OCI-LY1 (cell line): ENCODE data around the gene TCEAL4.

ENCODE experiments used
- H2AFZ ChIP-seq: fragments of 200-600 bp; sonication (generic), shearing (Covaris generic); 2 replicates; pipeline ENCODE4 v1.6.0; 2014; ENCODE audit warnings: antibody characterized with exemption, mild to moderate bottlenecking, low read length
- H3F3A ChIP-seq: fragments of 200-600 bp; sonication (generic), shearing (Covaris generic); 2 replicates; pipeline ENCODE4 v1.6.0; 2014; ENCODE audit warnings: mild to moderate bottlenecking, antibody characterized with exemption, low read length, moderate library complexity; ENCODE audit not compliant: insufficient read depth
- H3K27ac ChIP-seq: fragments of 200-600 bp; sonication (generic); 2 replicates; pipeline ENCODE4 v1.5.1; 2014; ENCODE audit warnings: low read length, mixed run types, mild to moderate bottlenecking, low read depth; ENCODE audit not compliant: poor library complexity, severe bottlenecking
- H3K27me3 ChIP-seq: fragments of 200-600 bp; sonication (generic); 2 replicates; pipeline ENCODE4 v1.6.0; 2014; ENCODE audit warnings: antibody characterized with exemption, mild to moderate bottlenecking, low read length, moderate library complexity; ENCODE audit not compliant: insufficient read depth
- H3K36me3 ChIP-seq: fragments of 200-600 bp; sonication (generic); 2 replicates; pipeline ENCODE4 v1.6.1; 2014; ENCODE audit warnings: mild to moderate bottlenecking, antibody characterized with exemption, low read length, moderate library complexity, mixed read lengths; ENCODE audit not compliant: insufficient read depth
- H3K4me1 ChIP-seq: fragments of 200-600 bp; sonication (generic); 2 replicates; pipeline ENCODE4 v1.5.1; 2014; ENCODE audit warnings: mild to moderate bottlenecking, low read length, moderate library complexity; ENCODE audit not compliant: insufficient read depth, severe bottlenecking
- H3K4me2 ChIP-seq: fragments of 200-600 bp; sonication (generic), shearing (Covaris generic); 2 replicates; pipeline ENCODE4 v1.6.1; 2014; ENCODE audit warnings: low read length
- H3K4me3 ChIP-seq: fragments of 200-600 bp; sonication (generic); 2 replicates; pipeline ENCODE4 v1.5.1; 2014; ENCODE audit warnings: low read length, low read depth, mild to moderate bottlenecking, mixed read lengths; ENCODE audit not compliant: poor library complexity, severe bottlenecking
- H3K79me2 ChIP-seq: fragments of 200-600 bp; shearing (Covaris generic); 2 replicates; pipeline ENCODE4 v1.6.1; 2016; ENCODE audit warnings: mixed run types, low read length, mixed read lengths; ENCODE audit not compliant: insufficient read depth
- H3K9ac ChIP-seq: fragments of 200-600 bp; sonication (generic), shearing (Covaris generic); 2 replicates; pipeline ENCODE4 v1.6.1; 2014; ENCODE audit warnings: mild to moderate bottlenecking, low read length, mixed read lengths
- H3K9me2 ChIP-seq: fragments of 200-600 bp; sonication (generic), shearing (Covaris generic); 2 replicates; pipeline ENCODE4 v1.6.1; 2014; ENCODE audit warnings: low read depth, mild to moderate bottlenecking, low read length, mixed read lengths
- H3K9me3 ChIP-seq: fragments of 200-600 bp; shearing (Covaris generic); 2 replicates; pipeline ENCODE4 v1.6.1; 2014; ENCODE audit warnings: low read length, mixed read lengths
- H4K20me1 ChIP-seq: fragments of 200-600 bp; sonication (generic), shearing (Covaris generic); 2 replicates; pipeline ENCODE4 v1.6.0; 2016; ENCODE audit warnings: mild to moderate bottlenecking, low read length; ENCODE audit not compliant: insufficient read depth
- EZH2 ChIP-seq: fragments of 200-600 bp; sonication (generic), shearing (Covaris generic); IDR thresholded peaks from 2 replicates; pipeline ENCODE4 v1.8.0; 2017; ENCODE audit warnings: borderline replicate concordance, mixed run types, mild to moderate bottlenecking, antibody characterized with exemption, low read length, moderate library complexity, mixed read lengths
- TF ChIP-seq, protein P1 (sequence below): fragments of 200-600 bp; sonication (generic), shearing (Covaris generic); IDR thresholded peaks from 2 replicates; pipeline ENCODE4 v1.5.1; 2017; ENCODE audit warnings: mild to moderate bottlenecking, antibody characterized with exemption, low read length, moderate library complexity, mixed read lengths

Gene TCEAL4

GRCh38 chrX:103613362-103613890 is 28.1 kb downstream of the TCEAL4 start:
- no peak overlapping the region for H3K4me3 ChIP-seq
- no peaks in the 10 kb centered on the region for H3K79me2 ChIP-seq
- H3K36me3 ChIP-seq, result no peaks in the 10 kb centered on the region
- no peak overlapping the region for H3K27ac ChIP-seq
- H3K9ac ChIP-seq, result no peak overlapping the region
- H2AFZ ChIP-seq, result no peak overlapping the region
- H3K9me3 ChIP-seq, result no peaks in the 10 kb centered on the region
- H3K4me1 ChIP-seq, result no peaks in the 10 kb centered on the region
- no peaks in the 10 kb centered on the region for H3F3A ChIP-seq
- no peaks in the 10 kb centered on the region for H3K9me2 ChIP-seq
- H4K20me1 ChIP-seq, result no peaks in the 10 kb centered on the region
- no peak overlapping the region for H3K4me2 ChIP-seq
- no peaks in the 10 kb centered on the region for H3K27me3 ChIP-seq
- TF ChIP-seq, protein P1, sequence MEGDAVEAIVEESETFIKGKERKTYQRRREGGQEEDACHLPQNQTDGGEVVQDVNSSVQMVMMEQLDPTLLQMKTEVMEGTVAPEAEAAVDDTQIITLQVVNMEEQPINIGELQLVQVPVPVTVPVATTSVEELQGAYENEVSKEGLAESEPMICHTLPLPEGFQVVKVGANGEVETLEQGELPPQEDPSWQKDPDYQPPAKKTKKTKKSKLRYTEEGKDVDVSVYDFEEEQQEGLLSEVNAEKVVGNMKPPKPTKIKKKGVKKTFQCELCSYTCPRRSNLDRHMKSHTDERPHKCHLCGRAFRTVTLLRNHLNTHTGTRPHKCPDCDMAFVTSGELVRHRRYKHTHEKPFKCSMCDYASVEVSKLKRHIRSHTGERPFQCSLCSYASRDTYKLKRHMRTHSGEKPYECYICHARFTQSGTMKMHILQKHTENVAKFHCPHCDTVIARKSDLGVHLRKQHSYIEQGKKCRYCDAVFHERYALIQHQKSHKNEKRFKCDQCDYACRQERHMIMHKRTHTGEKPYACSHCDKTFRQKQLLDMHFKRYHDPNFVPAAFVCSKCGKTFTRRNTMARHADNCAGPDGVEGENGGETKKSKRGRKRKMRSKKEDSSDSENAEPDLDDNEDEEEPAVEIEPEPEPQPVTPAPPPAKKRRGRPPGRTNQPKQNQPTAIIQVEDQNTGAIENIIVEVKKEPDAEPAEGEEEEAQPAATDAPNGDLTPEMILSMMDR, result no peak
- no peak for TF ChIP-seq EZH2

- Histone ChIP-seq H3K79me2 (no peaks in the 10 kb centered on the region), H3K9me3 (no peaks in the 10 kb centered on the region), H3K4me1 (no peaks in the 10 kb centered on the region), H3K9ac (no peak overlapping the region), H3K27ac (no peak overlapping the region), H4K20me1 (no peaks in the 10 kb centered on the region), H3K27me3 (no peaks in the 10 kb centered on the region), H3K4me3 (no peak overlapping the region), H3K9me2 (no peaks in the 10 kb centered on the region), H3F3A (no peaks in the 10 kb centered on the region), H3K4me2 (no peak overlapping the region), H2AFZ (no peak overlapping the region), H3K36me3 (no peaks in the 10 kb centered on the region)
- no peak for TF ChIP-seq EZH2
- TF ChIP-seq, protein P1, result no peak
Observed at GRCh38 chrX:103614999-103615398, 29.7 kb downstream of the TCEAL4 start.

- H3K4me1 ChIP-seq, result no peaks in the 10 kb centered on the region
- no peaks in the 10 kb centered on the region for H3K9me2 ChIP-seq
- no peaks in the 10 kb centered on the region for H3K79me2 ChIP-seq
- H3F3A ChIP-seq, result no peaks in the 10 kb centered on the region
- no peak overlapping the region for H3K27ac ChIP-seq
- no peak overlapping the region for H3K4me3 ChIP-seq
- no peak overlapping the region for H3K4me2 ChIP-seq
- no peak for TF ChIP-seq EZH2
- TF ChIP-seq, protein P1, result no peak
- H2AFZ ChIP-seq, result no peak overlapping the region
- no peaks in the 10 kb centered on the region for H3K27me3 ChIP-seq
- H3K36me3 ChIP-seq, result no peaks in the 10 kb centered on the region
- no peaks in the 10 kb centered on the region for H4K20me1 ChIP-seq
- H3K9ac ChIP-seq, result no peak overlapping the region
- H3K9me3 ChIP-seq, result no peaks in the 10 kb centered on the region
Observed at GRCh38 chrX:103615781-103616371, 30.6 kb downstream of the TCEAL4 start.
